22Rv1 (cell line): Measurements from ENCODE around the gene SPX.

Experiments used
- H3K27ac ChIP-seq: fragments of 450-650 bp; 2 replicates; pipeline ENCODE4 v1.5.1; 2017
- CTCF ChIP-seq: fragments of 450-650 bp; IDR thresholded peaks from 2 replicates; pipeline ENCODE4 v1.5.1; 2017; ENCODE audit warnings: mild to moderate bottlenecking
- ZFX ChIP-seq: fragments of 450-650 bp; IDR thresholded peaks from 2 replicates; pipeline ENCODE4 v1.6.1; 2017; ENCODE audit warnings: antibody characterized with exemption, borderline replicate concordance

Gene SPX

GRCh38 chr12:21526053-21526452 is at the start of gene SPX:
TSS of gene SPX (plus strand) at chr12:21526296. CDS start at chr12:21526473, 177 bp downstream.
- H3K27ac ChIP-seq: no peak within 1 kb of the TSS
- TF ChIP-seq ZFX: no peak

- no peak for TF ChIP-seq ZFX
- TF ChIP-seq CTCF: no peak
- no peak overlapping the region for H3K27ac ChIP-seq
Measured at GRCh38 chr12:21476949-21477348, 49.1 kb upstream of the SPX start.

GRCh38 chr12:21478756-21479455 is 47.2 kb upstream of the SPX start:
- TF ChIP-seq CTCF (no peak), ZFX (no peak)
- no peak overlapping the region for H3K27ac ChIP-seq

GRCh38 chr12:21483531-21483930 is 42.6 kb upstream of the SPX start:
- no peak for TF ChIP-seq CTCF
- TF ChIP-seq ZFX: no peak
- H3K27ac ChIP-seq: no peak overlapping the region

- no peak overlapping the region for H3K27ac ChIP-seq
- no peak for TF ChIP-seq ZFX
- TF ChIP-seq CTCF: no peak
Measured at GRCh38 chr12:21485998-21486397, 40.1 kb upstream of the SPX start.

GRCh38 chr12:21499765-21500164 is 26.3 kb upstream of the SPX start:
- no peak for TF ChIP-seq CTCF
- TF ChIP-seq ZFX: no peak
- no peak overlapping the region for H3K27ac ChIP-seq

GRCh38 chr12:21500786-21501257 is 25.3 kb upstream of the SPX start:
- H3K27ac ChIP-seq: peak overlapping the region; percentile 64
- no peak for TF ChIP-seq ZFX
- TF ChIP-seq CTCF: no peak
